ENCODE measurements around the gene ZIC2.

ZIC2 gene

GRCh38 chr13:99980201-99980823 is 1.3 kb upstream of the ZIC2 start (continued):
- TF ChIP-seq ZBTB7A (tag by site-specific recombination; IDR thresholded peaks at IDR 0.05; ENCODE audit: low read depth) (0 out of 2 replicates have a peak, but pooled peaks have one; percentile 23), ZNF660 (tag by site-specific recombination; IDR thresholded peaks at IDR 0.05) (peak; percentile 82), ZNF701 (tag by site-specific recombination; IDR thresholded peaks at IDR 0.05) (no peak), ZNF280C (tag by site-specific recombination; IDR thresholded peaks at IDR 0.05) (no peak), ZNF488 (tag by site-specific recombination; IDR thresholded peaks at IDR 0.05) (no peak), MEIS1 (CRISPR knock-in tag; IDR thresholded peaks at IDR 0.05; ENCODE audit: borderline replicate concordance) (no peak), ZNF621 (tag by site-specific recombination; IDR thresholded peaks at IDR 0.05) (no peak), SCRT2 (tag by site-specific recombination; IDR thresholded peaks at IDR 0.05) (no peak), ZNF776 (tag by site-specific recombination; IDR thresholded peaks at IDR 0.05; ENCODE audit: borderline replicate concordance) (no peak), ZNF514 (tag by site-specific recombination; IDR thresholded peaks at IDR 0.05) (no peak), ZNF837 (tag by site-specific recombination; IDR thresholded peaks at IDR 0.05) (no peak), ZBTB48 (tag by site-specific recombination; IDR thresholded peaks at IDR 0.05) (no peak), TSHZ1 (tag by site-specific recombination; IDR thresholded peaks at IDR 0.05; ENCODE audit: borderline replicate concordance) (no peak), ZNF624 (tag by site-specific recombination; IDR thresholded peaks at IDR 0.05) (no peak), ZNF529 (tag by site-specific recombination; IDR thresholded peaks at IDR 0.05; ENCODE audit: insufficient replicate concordance) (no peak), ZNF549 (tag by site-specific recombination; IDR thresholded peaks at IDR 0.05) (no peak), SP3 (tag by site-specific recombination; IDR thresholded peaks at IDR 0.05) (no peak), ZSCAN16 (tag by site-specific recombination; IDR thresholded peaks at IDR 0.05) (no peak), ZNF404 (tag by site-specific recombination; IDR thresholded peaks at IDR 0.05) (no peak), ZNF561 (tag by site-specific recombination; IDR thresholded peaks at IDR 0.05; ENCODE audit: borderline replicate concordance) (no peak), TRIM28 (IDR thresholded peaks at IDR 0.05; ENCODE audit: borderline replicate concordance, low read length) (no peak), ZBTB21 (tag by site-specific recombination; IDR thresholded peaks at IDR 0.05) (no peak), ZNF560 (tag by site-specific recombination; IDR thresholded peaks at IDR 0.05; ENCODE audit: borderline replicate concordance) (no peak), PRDM4 (tag by site-specific recombination; IDR thresholded peaks at IDR 0.05) (no peak), TCF7L2 (IDR thresholded peaks at IDR 0.05; ENCODE audit: borderline replicate concordance, low read depth, low read length) (no peak), ZNF513 (tag by site-specific recombination; IDR thresholded peaks at IDR 0.05) (no peak), ZNF26 (tag by site-specific recombination; IDR thresholded peaks at IDR 0.05) (no peak), ZBTB20 (tag by site-specific recombination; IDR thresholded peaks at IDR 0.05) (no peak), HOXA7 (CRISPR knock-in tag; IDR thresholded peaks at IDR 0.05; ENCODE audit: borderline replicate concordance) (no peak)
